KMS-11 (cell line): Measurements from ENCODE around the gene ADGRG1.

Experiments
- H2AFZ ChIP-seq: fragments of 200-600 bp; sonication (generic); 2 replicates; pipeline ENCODE4 v1.6.1; 2016; ENCODE audit warnings: antibody characterized with exemption, mixed run types, low read depth
- H3K27ac ChIP-seq: fragments of 200-600 bp; sonication (generic); 2 replicates; pipeline ENCODE4 v1.6.1; 2016; ENCODE audit warnings: mild to moderate bottlenecking, mixed run types
- H3K27me3 ChIP-seq: fragments of 200-600 bp; sonication (generic); 2 replicates; pipeline ENCODE4 v1.6.1; 2017; ENCODE audit warnings: mild to moderate bottlenecking, low read depth, mixed run types, moderate library complexity; ENCODE audit not compliant: insufficient read depth
- H3K36me3 ChIP-seq: fragments of 200-600 bp; sonication (generic); 2 replicates; pipeline ENCODE4 v1.6.1; 2017; ENCODE audit warnings: mild to moderate bottlenecking, mixed run types; ENCODE audit not compliant: insufficient read depth
- H3K4me1 ChIP-seq: fragments of 200-600 bp; sonication (generic); 2 replicates; pipeline ENCODE4 v1.6.1; 2016; ENCODE audit warnings: mild to moderate bottlenecking, low read depth, mixed run types; ENCODE audit not compliant: poor library complexity, severe bottlenecking
- H3K4me2 ChIP-seq: fragments of 200-600 bp; sonication (generic); 2 replicates; pipeline ENCODE4 v1.7.0; 2016; ENCODE audit warnings: mild to moderate bottlenecking, mixed run types
- H3K4me3 ChIP-seq: fragments of 200-600 bp; sonication (generic); IDR thresholded peaks from 2 replicates; pipeline ENCODE4 v1.6.1; 2017; ENCODE audit warnings: low read depth, low read length, mixed read lengths; ENCODE audit not compliant: insufficient read depth
- H3K79me2 ChIP-seq: fragments of 200-600 bp; sonication (generic); 2 replicates; pipeline ENCODE4 v1.6.1; 2016; ENCODE audit warnings: low read depth, mixed run types; ENCODE audit not compliant: insufficient read depth
- H3K9ac ChIP-seq: fragments of 200-600 bp; sonication (generic); 2 replicates; pipeline ENCODE4 v1.6.1; 2016; ENCODE audit warnings: mild to moderate bottlenecking, mixed run types
- H4K20me1 ChIP-seq: fragments of 200-600 bp; sonication (generic); 2 replicates; pipeline ENCODE4 v1.6.1; 2016; ENCODE audit warnings: mild to moderate bottlenecking, mixed run types; ENCODE audit not compliant: insufficient read depth
- TF ChIP-seq, protein P1 (sequence below): fragments of 200-600 bp; sonication (generic); conservative IDR thresholded peaks from 2 replicates; pipeline ENCODE4 v1.6.1; 2017; ENCODE audit warnings: low read depth, mild to moderate bottlenecking, antibody characterized with exemption, low read length, moderate library complexity, mixed read lengths

Gene ADGRG1

DNA sequence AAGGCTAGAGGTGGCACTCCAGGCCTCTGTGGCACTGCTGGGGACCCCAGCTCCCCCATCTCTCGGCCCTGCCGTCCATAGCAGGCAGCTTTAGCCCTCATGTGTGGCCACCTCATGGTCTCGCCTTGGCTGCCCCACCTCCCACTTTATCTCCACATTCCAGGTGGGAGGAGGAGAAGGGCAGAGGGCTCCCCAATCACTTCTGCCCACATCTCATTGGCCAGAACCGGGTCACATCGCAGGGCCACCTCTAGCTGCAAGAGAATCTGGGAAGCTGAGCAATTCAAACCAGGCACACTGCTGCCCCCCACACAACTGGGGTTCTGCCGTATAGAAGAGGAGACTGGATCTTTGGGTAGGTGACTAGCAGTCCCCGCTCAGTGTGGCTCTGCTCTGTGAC, 67.8 kb downstream of the ADGRG1 start:
- Histone ChIP-seq H3K27ac (no peak overlapping the region), H3K27me3 (no peaks in the 10 kb centered on the region), H3K4me3 (no peak overlapping the region), H2AFZ (no peak overlapping the region), H3K79me2 (no peaks in the 10 kb centered on the region), H3K4me2 (no peak overlapping the region), H3K4me1 (no peaks in the 10 kb centered on the region), H4K20me1 (no peaks in the 10 kb centered on the region), H3K36me3 (no peaks in the 10 kb centered on the region), H3K9ac (no peak overlapping the region)
- TF ChIP-seq, protein P1, sequence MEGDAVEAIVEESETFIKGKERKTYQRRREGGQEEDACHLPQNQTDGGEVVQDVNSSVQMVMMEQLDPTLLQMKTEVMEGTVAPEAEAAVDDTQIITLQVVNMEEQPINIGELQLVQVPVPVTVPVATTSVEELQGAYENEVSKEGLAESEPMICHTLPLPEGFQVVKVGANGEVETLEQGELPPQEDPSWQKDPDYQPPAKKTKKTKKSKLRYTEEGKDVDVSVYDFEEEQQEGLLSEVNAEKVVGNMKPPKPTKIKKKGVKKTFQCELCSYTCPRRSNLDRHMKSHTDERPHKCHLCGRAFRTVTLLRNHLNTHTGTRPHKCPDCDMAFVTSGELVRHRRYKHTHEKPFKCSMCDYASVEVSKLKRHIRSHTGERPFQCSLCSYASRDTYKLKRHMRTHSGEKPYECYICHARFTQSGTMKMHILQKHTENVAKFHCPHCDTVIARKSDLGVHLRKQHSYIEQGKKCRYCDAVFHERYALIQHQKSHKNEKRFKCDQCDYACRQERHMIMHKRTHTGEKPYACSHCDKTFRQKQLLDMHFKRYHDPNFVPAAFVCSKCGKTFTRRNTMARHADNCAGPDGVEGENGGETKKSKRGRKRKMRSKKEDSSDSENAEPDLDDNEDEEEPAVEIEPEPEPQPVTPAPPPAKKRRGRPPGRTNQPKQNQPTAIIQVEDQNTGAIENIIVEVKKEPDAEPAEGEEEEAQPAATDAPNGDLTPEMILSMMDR: no peak

DNA sequence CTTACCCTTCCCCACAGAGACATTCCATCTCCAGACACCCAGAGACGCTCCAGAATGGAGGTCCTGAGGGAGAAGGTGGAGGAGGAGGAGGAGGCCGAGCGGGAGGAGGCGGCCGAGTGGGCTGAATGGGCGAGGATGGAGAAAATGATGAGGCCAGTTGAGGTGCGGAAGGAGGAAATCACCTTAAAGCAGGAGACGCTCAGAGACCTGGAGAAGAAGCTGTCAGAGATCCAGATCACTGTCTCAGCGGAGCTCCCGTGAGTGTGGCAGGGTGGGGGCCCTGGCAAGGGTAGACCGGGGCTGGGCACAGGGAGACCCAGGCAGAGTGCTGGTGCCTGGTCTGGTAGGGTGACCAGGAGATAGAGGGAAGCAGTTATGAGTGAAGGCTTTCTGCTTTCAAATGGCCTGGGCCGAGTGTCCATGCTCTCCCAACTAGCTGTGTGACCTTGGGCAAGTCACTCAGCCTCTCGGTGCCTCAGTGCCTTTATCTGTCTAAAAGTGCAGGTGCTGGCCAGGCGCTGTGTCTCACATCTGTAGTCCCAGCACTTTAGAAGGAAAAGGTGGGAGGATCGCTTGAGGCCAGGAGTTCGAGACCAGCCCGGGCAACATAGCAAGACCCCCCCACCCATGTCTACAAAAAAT, 69.6 kb downstream of the ADGRG1 start:
- no peaks in the 10 kb centered on the region for H3K36me3 ChIP-seq
- no peak overlapping the region for H3K9ac ChIP-seq
- H3K79me2 ChIP-seq: no peaks in the 10 kb centered on the region
- H3K4me3 ChIP-seq: no peak overlapping the region
- no peak overlapping the region for H3K4me2 ChIP-seq
- TF ChIP-seq, protein P1: no peak
- no peaks in the 10 kb centered on the region for H3K27me3 ChIP-seq
- H3K27ac ChIP-seq: no peak overlapping the region
- H3K4me1 ChIP-seq: no peaks in the 10 kb centered on the region
- H2AFZ ChIP-seq: no peak overlapping the region
- no peaks in the 10 kb centered on the region for H4K20me1 ChIP-seq

DNA sequence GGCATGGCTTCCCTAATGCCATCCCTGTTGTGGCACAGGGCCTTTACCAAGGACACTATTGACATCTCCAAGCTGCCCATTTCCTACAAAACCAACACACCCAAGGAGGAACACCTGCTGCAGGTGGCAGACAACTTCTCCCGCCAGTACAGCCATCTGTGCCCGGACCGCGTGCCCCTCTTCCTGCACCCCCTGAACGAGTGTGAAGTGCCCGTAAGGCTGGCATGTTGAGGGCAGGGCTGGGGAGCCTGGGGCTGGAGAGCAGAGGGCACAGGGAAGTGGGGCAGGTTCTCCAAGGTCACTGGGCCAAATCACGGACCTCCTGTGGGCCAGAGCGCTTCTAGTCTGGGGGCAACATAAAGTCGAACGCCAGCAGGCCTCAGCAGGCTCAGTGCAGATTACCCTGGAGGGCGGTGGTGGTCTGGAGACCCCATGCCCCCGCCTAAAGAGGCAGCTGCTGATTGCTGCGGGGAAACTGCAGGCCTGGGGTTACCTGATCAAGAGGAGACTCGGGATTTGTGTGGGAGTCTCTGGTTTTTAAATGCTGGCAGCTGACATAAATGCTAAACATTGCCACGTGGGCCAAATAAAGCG, 70.5 kb downstream of the ADGRG1 start:
- Histone ChIP-seq H3K4me3 (no peak overlapping the region), H2AFZ (no peak overlapping the region), H3K27me3 (no peaks in the 10 kb centered on the region), H3K36me3 (no peaks in the 10 kb centered on the region), H4K20me1 (no peaks in the 10 kb centered on the region), H3K9ac (no peak overlapping the region), H3K27ac (no peak overlapping the region), H3K4me1 (no peaks in the 10 kb centered on the region), H3K79me2 (no peaks in the 10 kb centered on the region), H3K4me2 (no peak overlapping the region)
- TF ChIP-seq, protein P1: no peak

DNA sequence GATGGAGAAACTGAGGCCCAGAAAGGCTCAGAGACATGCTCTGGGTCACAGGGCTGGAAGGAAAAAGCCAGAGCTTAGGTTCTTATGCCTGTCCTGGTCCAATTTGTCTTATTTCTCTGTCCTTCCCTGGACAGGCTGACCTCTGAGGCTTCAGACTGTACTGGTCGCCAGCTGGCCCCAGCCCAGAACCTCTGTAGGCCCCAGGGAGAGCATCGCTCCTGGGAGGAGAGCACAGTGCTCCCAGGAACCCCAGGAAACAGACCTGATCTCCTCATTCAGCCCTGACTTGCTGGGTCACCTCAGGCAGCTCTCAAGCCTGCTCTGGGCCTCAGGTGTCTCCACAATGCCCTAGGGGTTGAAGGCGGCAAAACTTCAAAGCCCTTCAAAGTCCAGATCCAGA, 71.1 kb downstream of the ADGRG1 start:
- no peak overlapping the region for H3K4me3 ChIP-seq
- H3K36me3 ChIP-seq: no peaks in the 10 kb centered on the region
- no peaks in the 10 kb centered on the region for H3K4me1 ChIP-seq
- no peak overlapping the region for H2AFZ ChIP-seq
- no peaks in the 10 kb centered on the region for H3K27me3 ChIP-seq
- H3K9ac ChIP-seq: no peak overlapping the region
- H4K20me1 ChIP-seq: no peaks in the 10 kb centered on the region
- no peak overlapping the region for H3K4me2 ChIP-seq
- H3K27ac ChIP-seq: no peak overlapping the region
- H3K79me2 ChIP-seq: no peaks in the 10 kb centered on the region
- TF ChIP-seq, protein P1: no peak
